Measurements from ENCODE around the gene KSR2.

KSR2 gene

GRCh38 chr12:117538032-117538690, 430.6 kb downstream of the KSR2 start:
- DNase-seq (ENCODE audit: low read depth in 3 of 3): no peak

GRCh38 chr12:117533687-117534086, 435.1 kb downstream of the KSR2 start:
- DNase-seq (ENCODE audit: low read depth in 3 of 3): no peak

DNA sequence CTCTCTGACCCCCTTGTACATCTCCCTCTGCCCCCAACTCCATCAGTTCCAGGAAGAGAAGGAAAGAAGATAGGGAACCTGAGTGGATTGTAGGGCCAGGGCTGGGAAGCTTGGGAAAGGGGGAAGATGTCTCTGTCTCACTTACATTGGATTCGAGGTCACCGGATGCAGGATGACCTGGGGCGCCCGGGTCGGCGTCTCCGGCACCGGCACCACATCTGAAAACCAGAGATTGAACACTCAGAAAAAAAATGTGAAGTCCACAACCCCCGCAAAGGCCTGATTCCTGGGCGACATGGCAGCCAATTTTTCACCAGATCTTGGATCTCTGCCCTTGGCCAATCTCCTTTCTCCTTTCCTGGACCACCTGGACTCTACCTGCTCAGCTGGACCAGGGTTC, 438.0 kb downstream of the KSR2 start:
- no peak for DNase-seq (ENCODE audit: low read depth in 3 of 3)

DNA sequence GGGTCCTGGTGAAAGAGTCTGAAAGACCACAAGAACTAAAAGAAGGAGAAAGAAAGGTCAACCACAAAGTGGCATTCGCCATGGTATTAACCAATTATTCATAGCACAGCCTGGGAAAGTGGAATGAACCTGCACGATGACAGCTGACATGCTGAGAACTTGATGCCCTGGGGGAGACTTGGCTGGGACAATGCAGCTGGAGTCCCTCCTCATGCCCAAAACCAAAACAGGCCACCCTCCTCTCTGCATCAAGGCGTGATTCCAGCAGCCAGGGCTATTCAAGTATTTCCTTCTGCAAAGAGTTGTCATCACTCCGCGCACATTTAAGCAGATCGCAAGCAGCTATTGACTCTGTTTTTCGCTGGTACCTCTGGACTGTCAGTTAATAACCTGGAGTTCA, 440.3 kb downstream of the KSR2 start:
- DNase-seq (ENCODE audit: low read depth in 3 of 3): no peak

DNA sequence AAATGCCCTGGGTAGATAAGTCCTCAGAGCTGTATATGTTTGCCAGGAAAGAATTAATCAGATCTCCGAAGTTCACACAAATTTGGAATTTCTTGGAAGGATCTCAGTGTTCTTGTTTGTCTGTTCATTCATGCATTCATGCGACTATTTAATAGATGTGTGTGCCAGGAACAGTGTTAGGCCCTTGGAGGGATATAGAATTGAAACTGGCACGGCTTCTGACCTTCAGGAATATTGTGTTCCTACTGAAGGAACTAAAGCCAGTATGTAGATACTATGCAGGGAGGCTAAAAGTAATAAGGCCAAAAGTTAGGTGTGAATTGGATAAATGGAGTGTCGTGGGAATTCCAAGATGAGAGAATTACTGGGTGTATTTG, 441.3 kb downstream of the KSR2 start:
- DNase-seq (ENCODE audit: low read depth in 3 of 3): no peak

- DNase-seq (ENCODE audit: low read depth in 3 of 3): no peak
Observed at GRCh38 chr12:117526757-117527478, 441.9 kb downstream of the KSR2 start.

- no peak for DNase-seq (ENCODE audit: low read depth in 3 of 3)
Observed at GRCh38 chr12:117525766-117526165, 443.0 kb downstream of the KSR2 start.

- DNase-seq (ENCODE audit: low read depth in 3 of 3): no peak
Observed at GRCh38 chr12:117524806-117525205, 444.0 kb downstream of the KSR2 start.

DNA sequence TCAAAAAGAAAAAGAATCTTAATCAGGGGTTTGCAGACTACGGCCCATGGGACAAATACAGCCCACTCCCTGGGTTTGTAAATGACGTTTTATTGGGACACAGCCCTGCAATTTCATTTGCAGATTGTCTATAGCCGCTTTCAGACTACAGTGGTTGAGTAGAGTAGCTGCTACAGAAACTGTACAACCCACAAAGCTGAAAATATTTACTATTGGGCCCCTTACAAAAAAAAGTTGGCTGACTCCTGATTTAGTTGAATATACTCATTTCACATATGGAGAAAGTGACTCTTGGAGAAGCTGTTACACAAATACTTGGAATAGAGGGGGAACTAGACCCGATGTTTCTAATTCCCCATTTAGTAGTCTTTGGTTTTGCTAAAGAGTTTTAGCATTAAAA, 444.8 kb downstream of the KSR2 start:
- DNase-seq (ENCODE audit: low read depth in 3 of 3): no peak

DNA sequence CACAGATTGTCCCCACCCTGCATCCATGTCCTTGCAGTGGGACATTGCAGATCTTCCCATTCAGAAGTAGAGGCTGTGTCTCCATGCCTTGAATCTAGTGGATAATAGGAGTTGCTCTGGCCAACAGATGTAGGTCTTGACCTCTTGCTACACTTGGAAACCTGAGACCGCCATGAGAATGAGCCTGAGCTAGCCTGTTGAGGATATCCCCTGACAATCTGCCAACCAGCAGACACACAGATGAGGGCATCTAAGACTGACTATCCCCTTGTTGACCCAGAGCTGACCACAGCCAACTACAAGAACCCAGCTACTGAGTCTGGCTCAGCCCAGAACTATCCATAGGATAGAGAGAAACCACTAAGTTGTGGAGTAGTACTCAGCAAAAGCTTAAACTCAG, 446.2 kb downstream of the KSR2 start:
- no peak for DNase-seq (ENCODE audit: low read depth in 3 of 3)

- no peak for DNase-seq (ENCODE audit: low read depth in 3 of 3)
Observed at GRCh38 chr12:117521867-117522266, 446.9 kb downstream of the KSR2 start.

DNA sequence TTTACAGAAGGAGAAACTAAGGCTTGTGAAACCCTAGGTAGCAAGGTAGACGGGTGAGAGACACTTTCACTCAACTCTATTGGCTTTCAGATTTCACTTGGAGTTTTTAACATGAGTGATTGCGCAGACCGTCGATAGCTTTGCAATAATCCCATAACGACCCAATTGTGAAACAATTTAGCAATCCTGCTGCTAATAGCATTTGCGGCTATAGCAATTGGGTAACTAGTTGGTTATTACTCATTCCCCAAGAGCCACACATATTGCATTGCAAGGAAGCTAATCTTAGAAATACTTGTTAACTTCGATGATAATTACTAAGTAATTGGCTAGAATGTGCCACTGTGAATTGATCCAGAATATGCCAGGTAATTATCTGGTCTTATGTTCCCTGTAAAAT, 447.4 kb downstream of the KSR2 start:
- no peak for DNase-seq (ENCODE audit: low read depth in 3 of 3)

DNA sequence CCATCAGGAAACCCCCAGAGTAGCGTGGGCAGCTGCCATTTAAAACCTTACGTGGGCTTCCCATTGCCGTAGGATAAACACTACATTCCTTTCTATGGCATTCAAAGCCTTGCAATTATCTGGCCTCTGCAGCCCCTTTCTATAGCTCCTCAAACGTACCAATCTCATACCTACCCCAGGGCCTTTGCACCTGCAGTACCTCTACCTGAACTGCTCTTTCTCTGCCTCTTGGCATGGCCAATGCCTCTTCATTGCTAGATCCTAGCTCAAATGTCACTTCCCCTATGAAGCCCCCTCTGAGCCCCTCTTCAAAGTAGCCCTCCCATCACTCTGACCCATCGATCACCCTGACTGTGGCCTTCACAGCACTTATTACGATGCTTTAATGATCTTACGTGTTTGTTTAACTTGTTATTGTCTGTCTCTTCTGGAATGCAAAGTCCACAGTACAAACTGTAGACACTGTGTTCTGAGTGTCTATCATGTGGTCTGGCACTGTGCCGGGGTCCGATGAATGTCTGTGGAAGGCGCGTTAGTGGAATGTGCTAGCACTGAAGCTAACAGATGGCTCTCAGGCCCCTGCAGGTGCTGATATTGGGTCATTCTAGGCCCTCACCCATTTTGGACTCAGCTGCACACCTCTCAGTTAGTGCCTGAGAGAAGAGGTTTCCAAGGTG, 450.1 kb downstream of the KSR2 start:
- DNase-seq (ENCODE audit: low read depth in 3 of 3): no peak

DNA sequence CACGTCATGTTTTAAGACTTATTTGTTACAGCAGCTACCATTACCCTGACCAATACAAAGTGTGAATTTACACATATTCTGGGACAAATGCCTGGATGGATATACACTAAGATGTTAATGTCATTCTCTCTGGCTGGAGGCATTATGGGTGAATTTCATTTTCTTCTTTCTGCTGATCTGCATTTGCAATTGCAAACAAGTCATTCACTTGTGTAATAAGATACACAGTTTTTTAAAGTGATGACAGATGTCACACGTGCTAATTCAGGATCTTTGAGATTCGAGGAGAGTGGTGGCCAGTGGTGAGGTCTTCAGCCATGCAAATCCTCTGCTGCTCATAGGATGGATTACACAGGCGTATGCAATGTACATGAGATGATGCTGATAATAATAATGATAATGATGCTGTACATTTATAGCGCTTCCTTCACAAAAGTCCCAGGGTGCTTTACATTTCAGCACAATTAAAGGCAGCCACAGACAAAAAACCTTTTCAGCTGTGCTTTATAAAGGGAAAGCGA, 451.5 kb downstream of the KSR2 start:
- no peak for DNase-seq (ENCODE audit: low read depth in 3 of 3)

DNA sequence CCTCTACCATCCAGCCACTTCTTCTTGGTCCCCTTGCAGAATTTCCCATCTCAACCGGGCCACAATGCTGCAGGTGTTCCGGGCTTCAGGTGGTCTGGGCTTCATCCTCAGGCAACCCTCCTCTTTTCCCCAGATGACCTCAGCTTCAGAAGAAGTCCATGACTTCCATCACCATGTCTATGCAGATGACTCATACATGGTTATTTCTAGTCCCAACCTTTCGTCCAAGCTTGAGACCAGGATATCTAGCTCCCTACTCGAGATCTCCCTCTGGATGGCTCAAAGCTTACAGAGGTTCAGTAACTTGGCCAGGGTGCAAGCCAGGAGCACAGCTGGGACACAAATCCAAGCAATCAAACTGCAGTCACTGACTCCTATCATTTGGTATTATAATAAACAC, 452.8 kb downstream of the KSR2 start:
- DNase-seq (ENCODE audit: low read depth in 3 of 3): no peak

DNA sequence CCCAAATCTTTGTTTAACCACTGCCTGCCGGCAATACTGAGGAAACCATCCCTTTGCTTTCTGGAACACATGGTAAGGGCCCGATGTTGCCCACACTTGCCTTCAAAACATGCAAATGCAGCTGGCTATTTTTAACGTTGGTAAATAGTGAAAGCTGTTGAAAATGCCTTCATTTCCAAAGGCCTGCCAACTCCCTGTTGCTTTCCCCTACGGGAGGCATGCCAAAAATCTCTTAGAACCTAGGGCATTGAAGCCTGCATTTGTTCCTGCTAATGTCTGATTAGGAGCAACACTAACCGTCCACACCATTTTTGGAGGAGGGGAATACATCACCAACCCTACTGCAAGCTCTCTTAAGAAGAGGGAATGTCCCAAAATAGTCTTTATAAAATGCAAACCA, 454.8 kb downstream of the KSR2 start:
- DNase-seq (ENCODE audit: low read depth in 3 of 3): no peak

GRCh38 chr12:117513353-117513752, 455.4 kb downstream of the KSR2 start:
- no peak for DNase-seq (ENCODE audit: low read depth in 3 of 3)

DNA sequence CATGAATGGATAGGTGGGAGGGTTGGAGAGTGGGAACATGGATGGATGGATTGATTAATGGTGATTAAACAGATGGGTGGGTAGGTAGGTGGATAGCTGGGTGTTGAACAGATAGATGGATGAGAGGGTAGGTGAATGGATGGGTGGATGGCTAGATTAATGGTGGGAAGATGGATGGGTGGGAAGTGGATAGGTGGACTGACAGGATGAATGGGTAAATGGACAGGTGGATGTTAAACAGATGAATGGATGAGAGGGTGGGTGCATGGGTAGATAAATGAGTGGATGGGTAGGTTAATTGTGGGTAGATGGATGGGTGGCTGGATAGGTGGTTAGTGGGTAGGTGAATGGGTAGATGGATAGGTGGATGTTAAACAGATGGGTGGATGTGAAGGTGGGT, 460.3 kb downstream of the KSR2 start:
- DNase-seq (ENCODE audit: low read depth in 3 of 3): no peak

DNA sequence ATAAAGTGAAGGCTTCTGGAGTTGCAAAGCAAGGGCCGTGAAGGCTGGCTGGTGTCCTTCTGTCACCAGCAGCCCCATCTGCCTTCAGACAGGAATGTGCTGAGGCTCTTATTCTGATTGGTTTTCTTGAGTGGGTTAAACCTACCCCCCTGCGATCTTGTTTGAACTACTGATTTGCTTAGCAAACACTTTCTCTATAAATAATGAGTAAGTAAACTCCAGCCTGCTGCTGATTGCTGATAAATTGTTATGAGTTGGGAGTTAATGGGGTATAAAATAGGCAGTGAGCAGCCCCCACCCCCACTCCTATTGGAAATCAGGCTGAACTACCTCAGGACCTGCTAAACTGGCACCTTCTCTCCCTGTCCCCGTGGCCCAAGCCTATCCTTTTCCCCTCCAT, 461.2 kb downstream of the KSR2 start:
- no peak for DNase-seq (ENCODE audit: low read depth in 3 of 3)

DNA sequence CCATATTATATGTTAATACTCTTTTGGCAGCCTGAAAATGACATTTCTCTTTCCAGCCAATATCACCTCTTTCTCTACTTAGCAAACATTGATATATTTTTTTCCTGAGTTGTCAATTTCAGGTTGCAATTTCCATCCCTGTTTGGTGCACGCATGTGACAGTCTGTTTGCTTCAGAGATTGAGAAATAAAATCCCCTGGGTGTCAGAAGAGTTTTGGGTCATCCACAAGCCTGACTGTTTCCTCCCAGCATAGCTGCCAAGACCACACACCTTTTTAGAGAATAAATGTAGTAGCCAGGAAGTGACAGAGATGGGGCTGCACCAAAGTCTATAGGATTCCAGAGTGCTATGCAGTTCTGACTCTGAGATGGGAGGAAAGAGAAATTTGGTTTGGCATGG, 462.5 kb downstream of the KSR2 start:
- DNase-seq (ENCODE audit: low read depth in 3 of 3): no peak

- no peak for DNase-seq (ENCODE audit: low read depth in 3 of 3)
Observed at GRCh38 chr12:117502633-117503032, 466.2 kb downstream of the KSR2 start.

- DNase-seq (ENCODE audit: low read depth in 3 of 3): no peak
Observed at GRCh38 chr12:117502233-117502632, 466.6 kb downstream of the KSR2 start.
